Testis (tissue), 3 donors: Measurements from ENCODE around the gene MYO9B. TPM values are rescaled to one million over a fixed set of nuclear protein-coding genes. Genes with fewer than 3 reads are reported as not detected.

ENCODE experiments used
- DNase-seq: peaks from one replicate; pipeline ENCODE4 v3.0.0-alpha.2; 2019
- H3K27ac ChIP-seq, 2 donors: fragments of 200-600 bp; sonication (generic); one replicate each; pipeline ENCODE4 v1.5.1; 2019
- H3K27me3 ChIP-seq: fragments of 200-600 bp; sonication (generic); one replicate; pipeline ENCODE4 v1.5.1; 2019
- H3K36me3 ChIP-seq: fragments of 200-600 bp; sonication (generic); one replicate; pipeline ENCODE4 v1.5.1; 2017; ENCODE audit warnings: low read depth; ENCODE audit errors: missing control alignments
- H3K4me1 ChIP-seq: fragments of 200-600 bp; sonication (generic); one replicate; pipeline ENCODE4 v1.5.1; 2019
- H3K4me3 ChIP-seq, 2 donors: fragments of 200-600 bp; sonication (generic); one replicate each; pipeline ENCODE4 v1.5.1; 2017 to 2019
- H3K9me3 ChIP-seq: fragments of 200-600 bp; sonication (generic); one replicate; pipeline ENCODE4 v1.5.1; 2017
- CTCF ChIP-seq, 3 experiments: fragments of 450-650 bp in 2 of 3; fragments of 200-600 bp in 1 of 3; sonication (generic) in 1 of 3; IDR thresholded peaks; one replicate each; pipeline ENCODE4 v1.5.1; 2016 to 2019; ENCODE audit warnings: antibody characterized with exemption in 3 of 3, mild to moderate bottlenecking in 2 of 3, moderate library complexity in 1 of 3
- POLR2A ChIP-seq: fragments of 450-650 bp; IDR thresholded peaks from one replicate; pipeline ENCODE4 v1.6.1; 2017; ENCODE audit warnings: antibody characterized with exemption, mild to moderate bottlenecking, moderate library complexity
- WGBS, 2 donors: methylation state at CpG; one replicate each; pipeline ENCODE4 v1.1.5; 2018; 5-methylcytosine and 5-hydroxymethylcytosine counted together
- intact Hi-C: fragments of 100-400 bp; cut with DNase I; formaldehyde crosslinking; loops from one replicate; pipeline ENCODE4 v1.15.1; 2023; ENCODE audit warnings: low total_unique reads
- polyA plus RNA-seq: library from polyadenylated mRNA; stranded (reverse); fragments of 350-450 nt; fragmentation: Illumina TruSeq; extraction: RNeasy Lipid Tissue Mini Kit (QIAGEN cat#74804); gene quantifications from one replicate; pipeline ENCODE4 v1.2.3, GENCODE V29; 2014; ENCODE audit warnings: low read depth, low replicate concordance; ENCODE audit not compliant: insufficient read depth
- total RNA-seq, 2 donors: library from RNA; depleted of rRNA; stranded (reverse); fragments of >200 nt; gene quantifications; one replicate each; pipeline ENCODE4 v1.2.3, GENCODE V29; 2016

MYO9B gene
- total and polyA plus RNA-seq, 3 donors from 2014 or later = 121 to 407 (median 407) TPM

GRCh38 chr19:17125062-17125727 is 49.6 kb downstream of the MYO9B start:
- H3K9me3 ChIP-seq = no peaks in the 10 kb centered on the region
- no peak overlapping the region for H3K4me3 ChIP-seq
- H3K36me3 ChIP-seq = no peaks in the 10 kb centered on the region
- intact Hi-C loops = no loop called here
- DNase-seq = no peak
- H3K4me1 ChIP-seq = peaks cover 14% of the 10 kb centered on the region
- 63 to 78% methylated on average over 8 to 10 of the region's 10 CpGs for WGBS, 2 donors
- H3K27me3 ChIP-seq = no peaks in the 10 kb centered on the region
- TF ChIP-seq POLR2A = no peak
- TF ChIP-seq CTCF (IDR thresholded peaks at IDR 0.05) = no peak
- peak overlapping the region in 1 of 2 donors; percentile 53 for H3K27ac ChIP-seq

GRCh38 chr19:17125728-17126677 is 50.4 kb downstream of the MYO9B start:
- 70 to 81% methylated on average over 19 to 23 of the region's 23 CpGs for WGBS, 2 donors
- TF ChIP-seq CTCF (IDR thresholded peaks at IDR 0.05) (no peak), POLR2A (no peak)
- no peaks in the 10 kb centered on the region for H3K36me3 ChIP-seq
- peak; percentile 59 for DNase-seq
- peaks cover 14% of the 10 kb centered on the region for H3K4me1 ChIP-seq
- no peaks in the 10 kb centered on the region for H3K9me3 ChIP-seq
- no peak overlapping the region for H3K4me3 ChIP-seq
- peak overlapping the region in 1 of 2 donors; percentile 53 for H3K27ac ChIP-seq
- H3K27me3 ChIP-seq = no peaks in the 10 kb centered on the region
- intact Hi-C loops = no loop called here

GRCh38 chr19:17127671-17128070 is 52.1 kb downstream of the MYO9B start:
- intact Hi-C loops = no loop called here
- H3K9me3 ChIP-seq = no peaks in the 10 kb centered on the region
- H3K27ac ChIP-seq = no peak overlapping the region
- H3K4me1 ChIP-seq = peaks cover 14% of the 10 kb centered on the region
- no peak for DNase-seq
- no peak for TF ChIP-seq POLR2A
- TF ChIP-seq CTCF (IDR thresholded peaks at IDR 0.05) = no peak
- H3K27me3 ChIP-seq = no peaks in the 10 kb centered on the region
- H3K4me3 ChIP-seq = no peak overlapping the region
- no peaks in the 10 kb centered on the region for H3K36me3 ChIP-seq
- 97% methylated on average over 6 of the region's 6 CpGs for WGBS, 2 donors

- 67 to 84% methylated on average over 9 to 12 of the region's 12 CpGs for WGBS, 2 donors
- Histone ChIP-seq H3K9me3 (no peaks in the 10 kb centered on the region), H3K27me3 (no peaks in the 10 kb centered on the region), H3K4me1 (peaks cover 14% of the 10 kb centered on the region), H3K36me3 (no peaks in the 10 kb centered on the region), H3K27ac (no peak overlapping the region), H3K4me3 (no peak overlapping the region)
- no peak for DNase-seq
- TF ChIP-seq CTCF (IDR thresholded peaks at IDR 0.05) = no peak
- TF ChIP-seq POLR2A = no peak
- intact Hi-C loops = no loop called here
Measured at GRCh38 chr19:17128403-17128802, 52.8 kb downstream of the MYO9B start.
